GM18907 (cell line): Measurements from ENCODE around the gene CERS4.
"Not testable (repeated sequence)": the region's sequence is repeated elsewhere in the genome, so short reads cannot be mapped to it uniquely, and the experiment has no call there.

Source experiments
- ATAC-seq: cut with Tn5 transposase; IDR thresholded peaks from one replicate; pipeline ENCODE4 v1.9.1; 2021; ENCODE audit warnings: mild to moderate bottlenecking, moderate library complexity; ENCODE audit not compliant: unreplicated experiment

The CERS4 gene

DNA sequence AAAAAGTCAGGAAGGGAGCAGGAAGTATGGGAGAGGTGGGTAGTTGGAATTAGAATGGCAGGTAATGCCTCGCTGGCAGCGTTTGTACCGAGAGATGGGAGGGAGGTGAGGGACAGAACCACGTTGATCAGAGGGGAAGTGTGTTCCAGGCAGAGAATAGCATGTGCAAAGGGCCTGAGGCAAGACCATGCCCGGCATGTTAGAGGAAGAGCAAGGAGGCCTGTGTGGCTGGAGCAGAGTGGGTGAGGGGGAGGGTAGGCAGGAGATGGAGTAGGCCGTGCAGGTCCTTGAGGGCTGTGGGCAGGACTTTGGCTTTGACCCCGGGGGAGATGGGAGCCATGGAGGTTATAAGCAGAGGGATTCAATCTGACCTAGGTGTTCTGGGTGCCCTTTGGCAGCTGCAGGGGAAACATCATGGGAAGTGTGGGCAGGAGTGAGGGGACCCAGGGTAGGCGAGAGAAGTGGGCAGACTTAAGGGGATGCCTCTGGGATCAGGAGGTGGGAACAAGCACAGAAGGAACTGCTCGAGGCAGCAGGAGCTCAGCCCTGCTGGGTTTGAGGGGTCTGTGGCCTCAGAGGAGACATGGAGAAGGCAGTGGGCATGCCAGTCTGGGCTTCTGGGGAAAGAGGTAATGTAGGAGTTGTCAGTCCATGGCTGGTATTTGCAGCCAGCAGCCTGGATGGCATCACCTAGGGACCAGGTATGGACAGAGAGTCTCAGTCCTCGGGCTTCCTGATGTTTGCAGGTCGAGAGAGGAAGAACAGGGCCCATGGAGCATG lies 50.2 kb downstream of the CERS4 start:
- no peak for ATAC-seq

DNA sequence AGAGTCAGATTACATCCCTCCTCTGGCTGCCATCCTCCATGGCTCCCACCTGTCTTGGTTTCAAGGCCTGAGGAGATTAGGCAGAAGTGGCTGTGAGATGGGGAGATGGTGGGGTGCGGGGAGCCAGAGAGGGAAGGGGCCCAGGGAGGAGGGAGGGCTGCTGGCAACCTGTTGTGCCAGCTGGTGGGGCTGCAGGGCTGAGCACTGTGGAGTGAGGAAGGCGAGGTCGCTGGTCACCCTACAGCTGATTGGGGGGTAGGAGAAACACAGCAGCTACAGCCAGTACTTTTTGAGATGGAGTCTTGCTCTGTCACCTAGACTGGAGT lies 50.7 kb downstream of the CERS4 start:
- ATAC-seq, result no peak

DNA sequence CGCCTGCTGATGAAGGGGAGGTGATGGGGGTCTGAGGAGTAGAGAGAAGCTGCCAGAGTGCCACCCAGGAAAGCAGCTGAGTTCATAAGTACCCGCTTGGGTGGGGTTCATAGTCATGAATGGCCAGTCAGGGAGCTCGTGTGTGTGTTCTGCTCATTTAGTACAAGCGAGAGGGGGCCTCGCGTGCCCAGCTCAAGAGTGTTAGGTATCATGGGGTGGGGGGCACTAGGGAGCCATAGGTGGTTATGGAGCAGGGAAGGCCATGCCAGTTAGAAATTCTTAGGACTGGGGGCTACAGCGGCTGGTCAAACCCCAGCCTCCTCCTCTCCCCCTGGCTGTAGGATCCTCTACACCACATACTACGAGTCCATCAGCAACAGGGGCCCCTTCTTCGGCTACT lies 52.2 kb downstream of the CERS4 start:
- ATAC-seq, result no peak

DNA sequence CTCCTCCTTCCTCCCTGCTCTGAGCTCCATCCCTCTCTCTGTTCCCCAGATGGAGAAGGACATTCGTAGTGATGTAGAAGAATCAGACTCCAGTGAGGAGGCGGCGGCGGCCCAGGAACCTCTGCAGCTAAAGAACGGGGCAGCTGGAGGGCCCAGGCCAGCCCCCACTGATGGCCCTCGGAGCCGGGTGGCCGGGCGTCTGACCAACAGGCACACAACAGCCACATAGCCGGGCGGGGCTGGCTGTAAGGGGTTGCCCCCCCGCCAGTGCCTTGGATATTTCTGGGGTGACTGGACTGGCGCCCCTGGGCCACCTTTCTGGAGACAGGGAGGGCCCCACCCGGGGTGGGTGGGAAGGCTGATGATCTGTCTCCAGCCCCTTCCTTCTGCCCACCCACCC lies 52.7 kb downstream of the CERS4 start:
- no peak for ATAC-seq

DNA sequence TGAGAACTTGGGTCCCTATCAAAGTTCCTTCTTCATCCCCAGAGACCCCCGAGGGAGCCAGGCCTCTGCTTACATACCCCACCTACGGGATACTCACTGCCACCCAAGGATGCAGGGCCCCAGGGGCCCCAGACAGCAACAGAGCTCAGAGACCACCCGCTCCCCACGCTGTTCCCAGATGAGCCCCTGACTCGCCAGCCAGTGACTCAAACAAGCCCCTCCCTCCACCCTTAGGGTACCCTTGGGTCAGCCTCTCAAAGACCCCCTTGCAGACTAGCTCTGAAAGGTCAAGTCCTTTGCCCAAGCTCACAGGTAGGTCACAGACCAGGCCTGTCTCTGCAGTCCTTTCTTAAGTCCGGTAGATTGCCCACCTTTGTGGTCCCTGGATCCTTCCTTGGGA lies 53.3 kb downstream of the CERS4 start:
- no peak for ATAC-seq

DNA sequence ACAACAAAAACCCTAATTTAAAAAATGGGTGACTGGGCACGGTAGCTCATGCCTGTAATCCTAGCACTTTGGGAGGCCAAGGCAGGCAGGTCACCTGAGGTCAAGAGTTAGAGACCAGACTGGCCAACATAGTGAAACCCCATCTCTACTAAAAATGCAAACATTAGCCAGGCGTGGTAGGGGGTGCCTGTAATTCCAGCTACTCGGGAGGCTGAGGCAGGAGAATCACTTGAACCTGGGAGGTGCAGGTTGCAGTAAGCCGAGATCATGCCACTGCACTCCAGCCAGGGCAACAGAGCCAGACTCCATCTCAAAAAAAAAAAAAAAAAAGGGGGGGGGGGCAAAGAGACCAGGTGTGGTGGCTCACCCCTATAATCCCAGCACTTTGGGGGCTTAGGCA lies 55.1 kb downstream of the CERS4 start:
- not testable (repeated sequence) for ATAC-seq

DNA sequence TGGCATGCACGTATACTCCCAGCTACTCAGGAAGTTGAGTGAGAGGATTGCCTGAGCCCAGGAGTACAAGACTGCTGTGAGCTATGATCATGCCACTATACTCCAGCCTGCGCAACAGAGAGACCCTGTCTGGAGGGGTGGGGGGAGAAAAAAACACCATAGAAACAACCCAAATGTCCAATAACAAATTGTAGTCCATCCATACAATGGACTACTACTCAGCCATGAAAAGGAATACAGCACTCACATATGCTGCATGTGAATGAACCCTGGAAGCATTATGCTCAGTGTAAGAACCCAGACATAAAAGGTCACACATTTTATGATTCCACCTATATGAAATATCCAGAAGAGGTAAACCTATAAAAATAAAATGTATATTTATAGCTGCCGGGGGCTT lies 56.7 kb downstream of the CERS4 start:
- no peak for ATAC-seq

DNA sequence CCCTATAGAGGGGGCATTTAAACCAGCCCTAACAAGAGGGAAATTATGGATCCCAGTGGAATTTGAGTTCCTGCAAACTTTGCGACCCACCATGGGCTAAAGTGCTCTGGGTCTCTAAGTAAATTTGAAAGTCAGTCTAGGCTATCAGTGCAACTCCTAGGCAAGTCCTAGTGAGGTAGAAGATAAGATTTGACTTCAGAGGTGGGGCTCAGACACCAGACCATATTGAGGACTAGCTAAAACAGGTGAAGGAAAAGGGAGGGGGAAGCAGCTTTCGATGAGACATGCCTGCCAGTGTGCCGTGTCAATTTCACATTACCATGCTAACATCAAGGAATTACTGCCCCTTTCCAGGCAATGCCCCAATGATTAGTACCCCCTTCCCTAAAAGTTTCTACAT lies 60.6 kb downstream of the CERS4 start:
- ATAC-seq, result no peak

DNA sequence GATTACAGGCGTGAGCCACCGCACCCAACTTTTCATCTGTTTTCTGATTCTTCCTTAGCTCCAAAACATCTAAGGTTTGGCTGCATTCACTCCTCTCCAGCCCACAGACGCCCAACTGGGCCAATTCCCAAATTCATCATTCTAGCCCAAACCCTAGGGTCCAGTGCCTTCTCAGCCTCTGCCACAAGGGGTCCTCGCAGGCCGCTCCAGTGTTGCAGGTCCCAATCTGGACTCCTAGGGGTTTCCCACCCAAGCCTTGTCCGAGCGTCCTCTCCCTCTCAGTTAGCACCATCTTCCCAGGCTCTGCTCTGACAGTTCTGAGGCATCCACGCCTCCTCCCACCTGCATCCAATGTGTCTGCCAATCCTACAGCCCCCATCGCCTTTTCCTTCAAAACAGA lies 67.3 kb downstream of the CERS4 start:
- ATAC-seq, result not testable (repeated sequence)

DNA sequence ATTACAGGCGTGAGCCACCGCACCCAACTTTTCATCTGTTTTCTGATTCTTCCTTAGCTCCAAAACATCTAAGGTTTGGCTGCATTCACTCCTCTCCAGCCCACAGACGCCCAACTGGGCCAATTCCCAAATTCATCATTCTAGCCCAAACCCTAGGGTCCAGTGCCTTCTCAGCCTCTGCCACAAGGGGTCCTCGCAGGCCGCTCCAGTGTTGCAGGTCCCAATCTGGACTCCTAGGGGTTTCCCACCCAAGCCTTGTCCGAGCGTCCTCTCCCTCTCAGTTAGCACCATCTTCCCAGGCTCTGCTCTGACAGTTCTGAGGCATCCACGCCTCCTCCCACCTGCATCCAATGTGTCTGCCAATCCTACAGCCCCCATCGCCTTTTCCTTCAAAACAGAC lies 82.2 kb downstream of the CERS4 start:
- ATAC-seq, result not testable (repeated sequence)

DNA sequence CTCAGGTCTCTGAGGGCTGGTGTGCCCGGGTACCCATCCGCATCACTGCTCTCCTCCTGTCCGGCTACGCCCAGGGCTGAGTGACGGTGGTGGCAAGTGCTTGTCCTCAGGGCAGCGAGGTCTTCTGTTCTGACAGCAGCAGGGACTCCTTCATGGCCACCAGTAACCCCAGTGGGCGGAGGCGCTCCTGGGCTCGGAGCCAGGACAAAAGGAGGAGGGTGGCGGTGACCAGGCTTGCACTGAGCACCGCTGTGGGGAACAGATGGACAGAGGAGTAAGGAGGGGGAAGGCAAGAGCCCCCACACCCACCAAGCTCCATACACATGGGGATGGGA lies 93.2 kb downstream of the CERS4 start:
- ATAC-seq, result no peak

DNA sequence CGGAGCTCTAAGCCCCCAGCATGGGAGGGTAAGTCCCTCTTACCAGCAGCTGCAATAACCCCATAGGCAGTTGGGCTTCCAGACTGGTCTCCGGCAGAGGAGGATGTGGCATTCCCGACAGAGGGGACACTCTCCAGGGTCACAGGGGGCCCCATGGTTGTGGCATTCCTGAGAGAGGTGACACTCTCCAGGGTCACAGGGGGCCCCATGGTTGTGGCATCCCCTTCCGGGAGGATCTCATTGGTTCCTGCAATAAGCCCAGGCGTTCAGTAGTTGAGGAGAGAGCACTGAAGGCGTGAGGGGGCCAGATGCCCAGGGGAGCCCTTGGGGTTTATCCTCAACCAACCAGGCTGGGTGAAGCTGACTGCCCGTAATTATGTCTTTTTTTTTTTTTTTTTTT lies 93.6 kb downstream of the CERS4 start:
- ATAC-seq, result no peak

DNA sequence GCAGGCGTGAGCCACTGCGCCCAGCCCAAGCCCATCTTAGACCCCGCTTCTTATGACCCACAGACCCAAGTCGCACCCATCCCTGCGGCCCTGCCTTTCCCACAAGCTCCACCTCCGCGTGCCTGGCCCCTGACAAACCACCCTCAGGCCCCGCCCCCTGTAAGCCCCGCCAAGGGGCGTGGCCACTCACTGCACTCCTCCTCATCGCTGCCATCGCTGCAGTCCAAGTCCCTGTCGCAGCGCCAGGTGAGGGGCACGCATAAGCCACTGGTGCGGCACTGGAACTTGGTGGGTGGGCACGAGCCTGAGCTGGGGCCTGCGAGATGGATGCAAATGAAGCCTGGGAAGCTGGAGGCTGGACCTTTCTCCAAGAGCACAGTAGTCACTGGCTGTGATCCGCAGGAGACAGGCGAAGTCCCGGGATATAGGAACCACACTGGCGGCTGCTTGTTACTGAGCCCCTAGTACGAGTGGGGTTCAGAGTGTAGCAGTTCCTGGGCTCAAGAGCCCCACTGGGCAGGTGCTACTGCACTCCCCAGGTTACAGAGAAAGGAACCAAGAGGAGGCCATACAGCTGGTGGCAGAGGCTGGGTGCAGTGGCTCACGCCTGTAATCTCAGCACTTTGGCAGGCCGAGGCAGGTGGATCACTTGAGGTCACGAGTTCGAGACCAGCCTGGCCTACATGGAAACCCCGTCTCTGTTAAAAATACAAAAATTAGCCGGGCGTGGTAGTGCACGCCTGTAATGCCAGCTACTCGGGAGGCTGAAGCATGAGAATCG lies 95.9 kb downstream of the CERS4 start:
- ATAC-seq, result no peak

DNA sequence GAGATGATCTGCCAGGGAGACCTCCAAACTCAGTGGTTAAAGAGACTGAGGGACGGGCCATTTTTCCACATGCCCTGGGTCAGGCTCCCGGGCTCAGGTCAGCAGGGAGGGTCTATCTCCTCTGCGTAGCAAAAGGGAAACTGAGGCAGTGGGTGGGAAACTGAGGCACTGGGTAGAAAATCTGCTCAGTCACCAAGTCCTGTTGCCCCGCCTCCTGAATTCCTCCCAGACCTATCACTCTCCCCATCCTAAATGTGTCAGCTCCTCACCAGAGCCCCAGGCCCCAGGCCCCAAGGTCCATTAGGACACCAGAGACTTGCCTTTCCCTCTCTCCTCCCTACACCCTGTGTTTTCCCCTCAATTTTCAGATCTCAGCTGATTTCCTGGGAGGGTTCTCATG lies 96.6 kb downstream of the CERS4 start:
- ATAC-seq, result no peak

DNA sequence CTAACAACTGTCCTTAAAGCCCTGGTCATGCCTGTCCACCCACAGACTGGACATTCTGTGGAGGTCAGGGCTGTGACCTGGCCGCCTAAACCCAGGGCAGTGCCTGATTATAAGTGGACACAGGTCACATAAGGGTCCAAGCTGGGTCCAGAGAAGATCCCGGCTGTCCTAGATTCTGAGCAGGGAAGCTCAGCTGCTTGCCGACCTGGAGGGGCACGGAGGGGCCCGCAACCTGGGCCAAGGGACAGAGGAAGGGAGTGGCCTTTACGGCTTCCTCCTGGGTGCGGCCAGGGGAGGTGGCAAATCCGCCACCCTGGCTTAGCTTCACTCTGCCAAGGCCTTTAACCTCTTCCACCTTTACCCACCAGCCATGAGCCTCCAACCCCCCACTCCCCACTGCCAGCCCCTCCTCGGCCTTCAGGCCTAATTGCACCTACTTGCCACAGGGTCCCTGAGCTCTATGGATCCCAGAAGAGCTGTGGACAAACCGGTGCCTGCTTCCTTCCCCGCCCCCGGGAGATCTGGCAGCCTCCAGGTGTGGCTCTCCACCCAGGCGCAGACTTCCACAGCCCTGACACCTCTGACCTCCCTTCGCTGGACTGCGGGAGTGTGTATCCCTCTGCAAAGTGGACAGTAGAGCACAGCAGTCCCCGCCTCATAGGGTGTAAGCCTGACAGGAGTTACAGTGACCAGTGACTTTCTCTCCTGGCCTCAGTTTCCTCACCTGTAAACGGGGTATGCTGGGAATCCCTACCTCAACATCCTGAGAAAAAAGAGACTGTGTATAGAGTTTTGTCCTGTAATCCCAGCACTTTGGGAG lies 97.3 kb downstream of the CERS4 start:
- ATAC-seq, result no peak

DNA sequence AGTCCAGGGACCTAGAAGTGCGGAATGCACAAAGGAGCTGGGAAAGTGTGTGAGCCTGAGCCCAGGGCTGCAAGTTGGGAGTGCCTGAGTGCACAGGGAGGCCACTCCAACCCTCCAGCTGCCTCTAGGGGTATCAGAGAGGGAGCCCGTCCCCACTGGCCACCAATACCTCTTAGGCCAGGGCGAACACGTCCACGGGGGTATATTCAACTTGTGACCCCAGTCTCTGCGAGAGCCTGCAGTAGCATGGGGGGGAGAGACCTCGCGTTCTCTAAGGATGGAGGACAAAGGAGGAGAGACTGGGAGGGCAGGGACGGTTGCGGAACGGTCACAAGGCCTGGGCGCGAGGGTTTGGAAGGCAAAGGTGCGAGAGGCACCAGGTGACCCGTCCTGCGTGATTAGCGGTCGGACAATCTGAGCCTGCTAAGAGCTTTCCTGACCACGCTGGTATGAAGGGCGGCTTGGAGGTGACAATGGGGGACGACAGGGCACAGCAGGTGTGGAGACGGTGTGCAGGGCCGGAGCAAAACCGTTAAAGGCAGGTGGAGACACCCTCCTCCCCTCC lies 98.3 kb downstream of the CERS4 start:
- no peak for ATAC-seq

DNA sequence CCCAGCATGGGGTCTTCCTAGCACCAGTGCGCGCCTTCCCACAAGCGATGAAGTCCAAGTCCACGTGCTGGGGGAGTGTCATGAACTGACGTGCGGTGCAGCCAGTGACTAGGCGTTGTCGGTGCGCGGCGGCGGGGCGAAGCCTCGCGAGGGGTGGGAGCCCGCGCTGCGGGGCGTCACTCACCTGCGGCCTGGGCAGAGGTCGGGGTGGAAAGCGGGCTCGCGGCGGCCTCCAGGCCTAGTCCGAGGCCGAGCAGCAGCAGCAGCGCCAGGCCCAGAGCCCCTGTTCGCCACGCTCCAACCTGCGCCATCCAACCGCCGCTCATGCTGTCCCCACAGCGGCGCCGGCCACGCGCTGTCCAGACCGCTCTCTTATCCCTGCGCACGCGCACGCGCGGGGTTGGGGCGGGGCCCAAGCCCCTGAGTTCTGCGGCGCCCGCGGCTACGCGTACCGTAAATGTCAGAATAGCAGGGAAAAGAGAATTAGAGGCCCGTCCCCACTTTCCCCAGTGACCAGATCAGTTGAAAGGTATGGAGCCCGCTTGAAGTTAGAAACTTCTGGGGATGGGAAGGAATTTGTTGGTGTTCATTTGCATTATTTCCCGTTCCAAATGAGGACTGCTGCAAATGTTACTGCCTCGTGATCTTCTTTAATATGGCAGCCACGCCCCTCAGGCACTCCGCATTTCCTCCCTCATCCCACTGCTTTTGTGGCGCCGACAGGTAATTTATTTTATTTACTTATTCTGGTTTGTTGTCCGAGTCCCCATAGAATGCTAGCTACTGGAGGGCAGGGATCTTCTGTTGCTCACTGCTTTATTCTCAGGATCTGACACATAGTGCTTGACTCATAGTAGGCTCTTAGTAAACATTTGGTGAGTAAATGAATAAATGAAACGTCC lies 99.0 kb downstream of the CERS4 start, which contains the start of gene CD320:
Gene CD320, minus strand, starts transcription at position 394 of the 902 bp plus-strand sequence. Its CDS starts 68 bp downstream, at position 326.
- peak; percentile 68 for ATAC-seq

DNA sequence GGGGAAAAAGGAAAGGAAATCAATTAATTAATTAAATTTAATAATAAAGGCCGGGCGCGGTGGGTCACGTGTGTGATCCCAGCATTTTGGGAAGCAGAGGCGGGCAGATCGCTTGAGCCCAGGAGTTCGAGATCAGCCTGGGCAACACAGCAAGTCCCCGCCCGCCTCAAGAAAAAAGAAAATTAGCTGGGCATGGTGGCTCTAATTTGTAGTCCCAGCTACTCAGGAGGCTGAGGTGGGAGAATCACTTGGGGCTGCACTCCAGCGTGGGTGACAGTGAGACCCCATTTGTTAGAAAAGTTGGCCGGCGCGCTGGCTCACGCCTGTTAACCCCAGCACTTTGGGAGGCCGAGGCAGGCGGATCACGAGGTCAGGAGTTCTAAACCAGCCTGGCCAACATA lies 99.7 kb downstream of the CERS4 start:
- ATAC-seq, result no peak

DNA sequence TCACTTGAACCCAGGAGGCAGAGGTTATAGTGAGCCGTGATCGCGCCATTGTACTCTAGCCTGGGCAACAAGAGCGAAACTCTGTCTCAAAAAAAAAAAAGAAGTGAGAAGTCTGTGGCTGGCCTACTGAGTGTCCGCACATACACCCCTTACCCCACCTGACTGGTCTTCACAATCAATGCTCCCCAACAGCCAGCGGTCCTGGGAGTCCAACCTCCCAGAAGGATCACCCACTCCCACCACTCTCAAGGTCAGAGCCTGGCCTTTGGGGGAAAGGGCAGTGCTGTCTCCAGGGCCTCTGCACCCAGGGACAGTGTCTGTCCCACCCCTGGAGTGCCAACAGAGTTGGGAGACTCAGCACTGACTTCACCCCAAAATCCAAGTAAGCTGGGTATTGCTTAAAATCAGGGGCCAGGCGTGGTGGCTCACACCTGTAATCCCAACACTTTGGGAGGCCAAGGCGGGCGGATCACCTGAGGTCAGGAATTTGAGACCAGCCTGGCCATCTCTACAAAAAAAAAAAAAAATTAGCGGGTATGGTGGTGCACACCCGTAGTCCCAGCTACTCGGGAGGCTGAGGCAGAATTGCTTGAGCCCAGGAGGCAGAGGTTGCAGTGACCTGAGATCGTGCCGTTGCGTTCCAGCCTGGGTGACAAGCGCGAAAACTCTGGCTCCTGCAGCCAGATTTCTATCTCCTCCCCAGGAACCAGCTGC lies 101.3 kb downstream of the CERS4 start:
- no peak for ATAC-seq
